Mesenchymal stem cell (in vitro differentiated cells and primary cell): ENCODE data around the gene EFNA1.

ENCODE experiments used
- DNase-seq: peaks from one replicate; pipeline ENCODE4 v3.0.0-alpha.2; 2013
- H2AFZ ChIP-seq: one replicate; pipeline ENCODE4 v1.6.1; 2013; ENCODE audit warnings: low read depth, mild to moderate bottlenecking, control low read depth, inconsistent platforms, low read length, moderate library complexity
- H2AK5ac ChIP-seq: 2 replicates; pipeline ENCODE4 v1.6.1; 2013; ENCODE audit warnings: low read length, moderate library complexity, mild to moderate bottlenecking, inconsistent platforms; ENCODE audit not compliant: severe bottlenecking
- H2BK120ac ChIP-seq: one replicate; pipeline ENCODE4 v1.6.1; 2013; ENCODE audit warnings: low read depth, mild to moderate bottlenecking, inconsistent platforms, low read length, moderate library complexity
- H2BK12ac ChIP-seq, 2 experiments: one replicate each; pipeline ENCODE4 v1.6.1; 2013; ENCODE audit warnings: inconsistent platforms in 2 of 2, low read length in 2 of 2, mild to moderate bottlenecking in 2 of 2, moderate library complexity in 2 of 2, control low read depth in 1 of 2
- H2BK15ac ChIP-seq: one replicate; pipeline ENCODE4 v1.6.1; 2013; ENCODE audit warnings: mild to moderate bottlenecking, low read depth, inconsistent platforms; ENCODE audit not compliant: poor library complexity, severe bottlenecking
- H2BK5ac ChIP-seq: 2 replicates; pipeline ENCODE4 v1.6.1; 2013; ENCODE audit warnings: low read depth, mild to moderate bottlenecking, low read length, control low read depth, inconsistent platforms; ENCODE audit not compliant: poor library complexity, severe bottlenecking
- H3K14ac ChIP-seq, 2 experiments: one replicate each; pipeline ENCODE4 v1.6.1; 2013; ENCODE audit warnings: inconsistent platforms in 2 of 2, low read length in 2 of 2, control low read depth in 1 of 2, mild to moderate bottlenecking in 1 of 2, moderate library complexity in 1 of 2
- H3K18ac ChIP-seq, 2 experiments: one replicate each; pipeline ENCODE4 v1.6.1; 2013; ENCODE audit warnings: inconsistent platforms in 2 of 2, low read length in 2 of 2, control low read depth in 1 of 2, low read depth in 1 of 2, mild to moderate bottlenecking in 1 of 2
- H3K23ac ChIP-seq, 2 experiments: one replicate each; pipeline ENCODE4 v1.6.1; 2013; ENCODE audit warnings: inconsistent platforms in 2 of 2, low read length in 2 of 2, mild to moderate bottlenecking in 2 of 2, moderate library complexity in 2 of 2, control low read depth in 1 of 2
- H3K27ac ChIP-seq: 2 replicates; pipeline ENCODE4 v1.5.1; 2013; ENCODE audit warnings: mild to moderate bottlenecking, moderate library complexity, low read length, control low read depth, inconsistent platforms; ENCODE audit not compliant: poor library complexity, severe bottlenecking
- H3K27me3 ChIP-seq, 2 experiments: 2 replicates each; pipeline versions ENCODE4 v1.6.1 to v1.7.0; 2013; ENCODE audit warnings: low read length in 2 of 2, mild to moderate bottlenecking in 2 of 2, moderate library complexity in 2 of 2, control low read depth in 1 of 2, inconsistent platforms in 1 of 2; ENCODE audit not compliant: control insufficient read depth in 1 of 2, insufficient read depth in 1 of 2
- H3K36me3 ChIP-seq, 2 experiments: 2 replicates each; pipeline versions ENCODE4 v1.6.1 to v1.7.0; 2013; ENCODE audit warnings: low read length in 2 of 2, control low read depth in 1 of 2, inconsistent platforms in 1 of 2, low read depth in 1 of 2, mild to moderate bottlenecking in 1 of 2; ENCODE audit not compliant: insufficient read depth in 2 of 2, control insufficient read depth in 1 of 2
- H3K4ac ChIP-seq, 2 experiments: one replicate each; pipeline ENCODE4 v1.6.1; 2013; ENCODE audit warnings: inconsistent platforms in 2 of 2, low read length in 2 of 2, mild to moderate bottlenecking in 2 of 2, moderate library complexity in 2 of 2, control low read depth in 1 of 2, low read depth in 1 of 2
- H3K4me1 ChIP-seq: 2 replicates; pipeline ENCODE4 v1.6.1; 2013; ENCODE audit warnings: low read depth, low read length, control low read depth; ENCODE audit not compliant: control insufficient read depth, insufficient read depth
- H3K4me2 ChIP-seq: 2 replicates; pipeline ENCODE4 v1.6.1; 2013; ENCODE audit warnings: low read length, mild to moderate bottlenecking, inconsistent platforms; ENCODE audit not compliant: poor library complexity, severe bottlenecking
- H3K4me3 ChIP-seq, 2 experiments: 2 replicates each; pipeline versions ENCODE4 v1.5.1 to v1.7.0; 2013; ENCODE audit warnings: low read length in 2 of 2, mild to moderate bottlenecking in 2 of 2, control low read depth in 1 of 2, low read depth in 1 of 2; ENCODE audit not compliant: insufficient read depth in 1 of 2
- H3K79me1 ChIP-seq: replicated peaks from 2 replicates; pipeline ENCODE4 v1.6.1; 2013; ENCODE audit warnings: mild to moderate bottlenecking, control low read depth, low read length, inconsistent platforms; ENCODE audit not compliant: poor library complexity, severe bottlenecking
- H3K9ac ChIP-seq: 2 replicates; pipeline ENCODE4 v1.7.0; 2013; ENCODE audit warnings: mild to moderate bottlenecking, low read length, moderate library complexity
- H3K9me3 ChIP-seq: 2 replicates; pipeline ENCODE4 v1.7.0; 2013; ENCODE audit warnings: mild to moderate bottlenecking, low read length; ENCODE audit not compliant: control insufficient read depth
- H4K8ac ChIP-seq: one replicate; pipeline ENCODE4 v1.6.1; 2013; ENCODE audit warnings: inconsistent platforms, mild to moderate bottlenecking, low read length, moderate library complexity
- H4K91ac ChIP-seq: one replicate; pipeline ENCODE4 v1.6.1; 2013; ENCODE audit warnings: mild to moderate bottlenecking, low read length, inconsistent platforms
- WGBS: methylation state at CpG from one replicate; pipeline ENCODE4 v1.1.7; 2013; ENCODE audit warnings: mixed read lengths; 5-methylcytosine and 5-hydroxymethylcytosine counted together

EFNA1 gene

DNA sequence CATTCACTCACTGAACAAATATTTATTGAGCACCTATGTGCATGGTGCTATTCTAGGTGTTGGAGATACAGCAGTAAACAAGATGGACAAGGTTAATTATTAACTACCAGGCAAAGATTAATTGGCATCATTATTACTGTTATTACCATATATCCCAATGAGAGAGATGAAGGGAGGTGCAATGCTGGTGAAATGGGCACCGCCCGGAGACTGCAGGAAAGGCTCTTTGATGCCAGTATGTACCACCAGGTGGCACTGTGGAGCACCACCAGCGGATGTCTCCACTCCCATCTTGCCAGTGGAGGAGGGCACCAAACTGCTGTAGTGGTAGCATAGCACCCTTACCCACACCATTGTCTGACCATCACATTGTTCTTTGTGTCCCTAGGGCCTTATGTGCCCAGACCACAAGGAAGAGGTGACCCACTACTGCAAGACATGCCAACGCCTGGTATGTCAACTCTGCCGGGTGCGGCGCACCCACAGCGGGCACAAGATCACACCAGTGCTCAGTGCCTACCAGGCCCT is 48.9 kb downstream of the EFNA1 start:
- H2AK5ac ChIP-seq: peak overlapping the region; percentile 20
- WGBS: 64% methylated on average over 8 of the region's 8 CpGs

DNA sequence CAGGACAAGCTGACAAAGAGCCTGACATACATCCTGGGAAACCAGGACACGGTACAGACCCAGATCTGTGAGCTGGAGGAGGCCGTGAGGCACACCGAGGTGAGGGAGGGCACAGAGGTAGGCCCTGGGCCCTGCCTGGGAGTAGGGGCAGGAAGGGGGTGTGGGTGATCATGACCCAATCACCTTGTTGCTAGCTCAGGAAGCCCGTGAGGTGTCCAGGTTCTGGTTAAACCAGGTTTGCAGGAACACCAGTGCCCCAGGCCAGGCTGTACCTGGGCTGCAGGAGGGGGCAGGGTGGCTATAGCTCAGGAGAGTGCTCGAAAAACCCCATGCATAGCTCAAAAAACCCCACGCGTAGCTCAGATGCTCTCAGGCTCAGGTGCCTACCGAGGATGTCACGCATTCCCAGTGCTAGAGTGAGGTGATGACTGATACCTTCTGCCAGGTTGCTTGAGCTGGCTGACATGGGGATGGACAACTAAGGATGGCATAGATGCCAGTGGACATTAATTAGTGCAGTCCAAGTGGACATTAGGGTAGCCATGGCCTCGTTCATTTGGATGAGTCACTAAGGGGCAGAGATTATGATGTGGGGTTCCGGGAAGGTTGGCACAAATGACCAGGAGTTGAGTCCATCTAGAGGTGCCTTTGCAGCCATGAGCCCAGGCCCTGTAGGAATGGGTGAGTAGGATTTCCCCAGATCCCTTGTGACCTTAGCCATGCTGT is 49.7 kb downstream of the EFNA1 start:
- Histone ChIP-seq H3K27ac (no peak overlapping the region), H2BK120ac (no peak overlapping the region), H3K4ac (no peak overlapping the region), H3K9me3 (no peaks in the 10 kb centered on the region), H3K4me1 (peaks cover 26% of the 10 kb centered on the region), H2BK12ac (peak overlapping the region in 1 of 2 experiments; percentile 6), H4K91ac (peak overlapping the region; percentile 20), H3K4me3 (no peak overlapping the region), H3K9ac (peak overlapping the region; percentile 27), H3K18ac (no peak overlapping the region), H2BK15ac (no peak overlapping the region), H2AFZ (no peak overlapping the region), H3K14ac (no peak overlapping the region), H2AK5ac (peak overlapping the region; percentile 20), H3K27me3 (no peaks in the 10 kb centered on the region), H3K79me1 (peaks cover 14% of the 10 kb centered on the region), H3K4me2 (no peak overlapping the region), H4K8ac (no peak overlapping the region), H2BK5ac (no peak overlapping the region), H3K36me3 (peaks cover 39 to 55% of the 10 kb centered on the region in 2 experiments), H3K23ac (no peak overlapping the region)
- WGBS: 87% methylated on average over 11 of the region's 11 CpGs
- no peak for DNase-seq

More for the DNA sequence above, 48.9 kb downstream of the EFNA1 start:
- peaks cover 26% of the 10 kb centered on the region for H3K4me1 ChIP-seq
- peak overlapping the region; percentile 81 for H4K8ac ChIP-seq
- H3K9me3 ChIP-seq: no peaks in the 10 kb centered on the region
- no peak overlapping the region for H3K4me2 ChIP-seq
- peak overlapping the region; percentile 27 for H3K9ac ChIP-seq
- no peak overlapping the region for H3K4me3 ChIP-seq
- H3K14ac ChIP-seq: no peak overlapping the region
- H3K79me1 ChIP-seq: peaks cover 14% of the 10 kb centered on the region
- H3K27ac ChIP-seq: no peak overlapping the region
- peaks cover 37 to 47% of the 10 kb centered on the region in 2 experiments for H3K36me3 ChIP-seq
- peak; percentile 70 for DNase-seq
- H2BK12ac ChIP-seq: peak overlapping the region; percentile 6 to 33
- H3K18ac ChIP-seq: peak overlapping the region in 1 of 2 experiments; percentile 28
- no peak overlapping the region for H2AFZ ChIP-seq
- no peak overlapping the region for H3K23ac ChIP-seq
- H2BK5ac ChIP-seq: no peak overlapping the region
- H3K27me3 ChIP-seq: no peaks in the 10 kb centered on the region
- no peak overlapping the region for H2BK120ac ChIP-seq
- no peak overlapping the region for H2BK15ac ChIP-seq
- peak overlapping the region; percentile 52 for H4K91ac ChIP-seq
- H3K4ac ChIP-seq: peak overlapping the region in 1 of 2 experiments; percentile 5

- Histone ChIP-seq H3K4me1 (peaks cover 26% of the 10 kb centered on the region), H3K23ac (no peak overlapping the region), H3K9ac (no peak overlapping the region), H2AK5ac (no peak overlapping the region), H3K79me1 (peaks cover 14% of the 10 kb centered on the region), H3K9me3 (no peaks in the 10 kb centered on the region), H3K4ac (no peak overlapping the region), H4K91ac (no peak overlapping the region), H2BK120ac (no peak overlapping the region), H2BK12ac (no peak overlapping the region), H4K8ac (no peak overlapping the region), H3K4me2 (no peak overlapping the region), H3K36me3 (peaks cover 39 to 57% of the 10 kb centered on the region in 2 experiments), H2BK15ac (no peak overlapping the region), H3K27me3 (no peaks in the 10 kb centered on the region), H2AFZ (no peak overlapping the region), H3K27ac (no peak overlapping the region), H2BK5ac (no peak overlapping the region), H3K18ac (no peak overlapping the region), H3K14ac (no peak overlapping the region), H3K4me3 (no peak overlapping the region)
- no peak for DNase-seq
- WGBS: 97% methylated on average over 9 of the region's 9 CpGs
Observed at GRCh38 chr1:155177918-155178281, 50.2 kb downstream of the EFNA1 start.

DNA sequence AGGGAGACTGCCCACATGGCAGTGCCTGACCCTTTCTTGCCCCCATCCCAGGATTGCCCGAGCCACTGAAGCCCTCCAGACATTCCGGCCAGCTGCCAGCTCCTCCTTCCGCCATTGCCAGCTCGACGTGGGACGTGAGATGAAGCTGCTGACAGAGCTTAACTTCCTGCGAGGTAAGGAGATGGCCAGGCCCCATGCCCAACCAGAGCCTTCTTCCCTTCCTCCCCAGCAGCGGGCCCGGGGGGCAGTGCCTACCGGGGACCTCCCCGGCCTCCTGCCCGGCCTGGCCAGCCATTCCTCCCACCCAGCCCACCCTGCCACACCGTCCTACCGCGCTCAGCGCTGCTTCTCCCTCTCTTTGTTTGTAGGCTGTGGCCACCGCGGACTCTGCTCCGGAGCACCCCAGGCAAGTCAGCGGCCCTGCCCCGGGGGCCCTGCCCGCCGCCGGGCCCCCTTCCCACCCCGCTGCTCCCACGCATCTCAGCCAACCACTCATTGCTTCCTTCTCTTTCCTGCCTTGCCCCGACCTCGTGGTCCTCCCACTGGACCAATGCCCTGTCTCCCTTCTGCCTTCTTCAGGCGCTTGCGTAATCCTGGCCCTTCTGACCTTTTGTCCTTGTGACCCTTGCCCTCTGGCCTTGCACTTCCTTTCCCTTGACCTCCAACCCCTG is 50.9 kb downstream of the EFNA1 start:
- no peak overlapping the region for H4K91ac ChIP-seq
- no peak overlapping the region for H2BK15ac ChIP-seq
- peaks cover 26% of the 10 kb centered on the region for H3K4me1 ChIP-seq
- H3K9me3 ChIP-seq: no peaks in the 10 kb centered on the region
- no peak overlapping the region for H3K9ac ChIP-seq
- peaks cover 14% of the 10 kb centered on the region for H3K79me1 ChIP-seq
- H3K4ac ChIP-seq: no peak overlapping the region
- DNase-seq: no peak
- no peak overlapping the region for H2AFZ ChIP-seq
- no peaks in the 10 kb centered on the region for H3K27me3 ChIP-seq
- H3K4me3 ChIP-seq: no peak overlapping the region
- no peak overlapping the region for H3K4me2 ChIP-seq
- H3K14ac ChIP-seq: no peak overlapping the region
- H2BK5ac ChIP-seq: no peak overlapping the region
- no peak overlapping the region for H3K27ac ChIP-seq
- WGBS: 95% methylated on average over 30 of the region's 30 CpGs
- H2BK12ac ChIP-seq: no peak overlapping the region
- H2AK5ac ChIP-seq: no peak overlapping the region
- no peak overlapping the region for H4K8ac ChIP-seq
- peaks cover 43 to 61% of the 10 kb centered on the region in 2 experiments for H3K36me3 ChIP-seq
- no peak overlapping the region for H3K18ac ChIP-seq
- H2BK120ac ChIP-seq: no peak overlapping the region
- no peak overlapping the region for H3K23ac ChIP-seq
